Kidney (tissue), 14 donors: ENCODE data around the gene GALNT6. TPM values are rescaled to one million over a fixed set of nuclear protein-coding genes. Genes with fewer than 3 reads are reported as not detected.

ENCODE experiments used
- DNase-seq, 5 donors: peaks; one replicate each; pipeline ENCODE4 v3.0.0-alpha.2; 2013 to 2020
- FAIRE-seq: peaks from 2 replicates; lab custom pipeline; 2012; peaks lifted over from hg19 to GRCh38; lab: Jason Lieb, UNC
- H3K27ac ChIP-seq, 2 donors: one replicate each; pipeline ENCODE4 v1.7.0; 2013; ENCODE audit warnings: low read depth in 2 of 2, low read length in 2 of 2, inconsistent platforms in 1 of 2
- H3K27me3 ChIP-seq: one replicate; pipeline ENCODE4 v1.7.1; 2013; ENCODE audit warnings: low read length, inconsistent platforms; ENCODE audit not compliant: control insufficient read depth, insufficient read depth
- H3K36me3 ChIP-seq, 3 donors: one replicate each; pipeline versions ENCODE4 v1.7.0 to v1.7.1; 2013; ENCODE audit warnings: low read length in 3 of 3, control low read depth in 1 of 3, inconsistent platforms in 1 of 3; ENCODE audit not compliant: insufficient read depth in 3 of 3, control insufficient read depth in 2 of 3
- H3K4me1 ChIP-seq, 3 donors: one replicate each; pipeline versions ENCODE4 v1.7.0 to v1.7.1; 2013; ENCODE audit warnings: low read length in 3 of 3, inconsistent platforms in 1 of 3, low read depth in 1 of 3; ENCODE audit not compliant: control insufficient read depth in 2 of 3, insufficient read depth in 2 of 3
- H3K4me3 ChIP-seq, 3 donors: one replicate each; pipeline versions ENCODE4 v1.7.0 to v1.8.1; 2013; ENCODE audit warnings: low read length in 3 of 3, control low read depth in 1 of 3, inconsistent platforms in 1 of 3
- H3K9ac ChIP-seq, 3 donors: one replicate each; pipeline versions ENCODE4 v1.7.0 to v1.7.1; 2013; ENCODE audit warnings: low read length in 3 of 3, control low read depth in 1 of 3, inconsistent platforms in 1 of 3
- H3K9me3 ChIP-seq, 3 donors: one replicate each; pipeline versions ENCODE4 v1.7.0 to v1.7.1; 2013; ENCODE audit warnings: low read length in 3 of 3, control low read depth in 1 of 3, inconsistent platforms in 1 of 3; ENCODE audit not compliant: control insufficient read depth in 2 of 3, insufficient read depth in 1 of 3
- intact Hi-C: fragments of 100-400 bp; cut with DNase I; formaldehyde crosslinking; loops from one replicate; pipeline ENCODE4 v1.11.1; 2022
- polyA plus RNA-seq: library from polyadenylated mRNA; stranded (reverse); fragments of 350-450 nt; fragmentation: Illumina TruSeq; extraction: RNeasy Lipid Tissue Mini Kit (QIAGEN cat#74804); gene quantifications from one replicate; pipeline ENCODE4 v1.2.3, GENCODE V29; 2014; ENCODE audit warnings: low read depth, low replicate concordance; ENCODE audit not compliant: insufficient read depth
- total RNA-seq: library from RNA; stranded (reverse); fragmentation: NEBNext Ultra II Directional; extraction: Animal tissue kit (Norgen Biotek cat#: 25700); gene quantifications from one replicate; pipeline ENCODE4 v1.2.1, GENCODE V29; 2021
- TF ChIP-seq, protein P1 (sequence below): IDR thresholded peaks from 3 replicates; pipeline ENCODE4 v1.5.1; 2012; ENCODE audit warnings: mild to moderate bottlenecking, moderate library complexity, borderline replicate concordance; ENCODE audit not compliant: insufficient read depth; ENCODE audit errors: extremely low read depth
- donor health status: control.
- donor health status: control.
- donor health status: control.
- donor health status: control.
- donor health status: control.
- donor health status: DM: yes; HTN: yes; CAD: no.
- donor health status: Normal renal cell carcinoma (clear cell type).

The GALNT6 gene
- total and polyA plus RNA-seq, 2 donors from 2014 or later, result 2.1 to 16.8 TPM

DNA sequence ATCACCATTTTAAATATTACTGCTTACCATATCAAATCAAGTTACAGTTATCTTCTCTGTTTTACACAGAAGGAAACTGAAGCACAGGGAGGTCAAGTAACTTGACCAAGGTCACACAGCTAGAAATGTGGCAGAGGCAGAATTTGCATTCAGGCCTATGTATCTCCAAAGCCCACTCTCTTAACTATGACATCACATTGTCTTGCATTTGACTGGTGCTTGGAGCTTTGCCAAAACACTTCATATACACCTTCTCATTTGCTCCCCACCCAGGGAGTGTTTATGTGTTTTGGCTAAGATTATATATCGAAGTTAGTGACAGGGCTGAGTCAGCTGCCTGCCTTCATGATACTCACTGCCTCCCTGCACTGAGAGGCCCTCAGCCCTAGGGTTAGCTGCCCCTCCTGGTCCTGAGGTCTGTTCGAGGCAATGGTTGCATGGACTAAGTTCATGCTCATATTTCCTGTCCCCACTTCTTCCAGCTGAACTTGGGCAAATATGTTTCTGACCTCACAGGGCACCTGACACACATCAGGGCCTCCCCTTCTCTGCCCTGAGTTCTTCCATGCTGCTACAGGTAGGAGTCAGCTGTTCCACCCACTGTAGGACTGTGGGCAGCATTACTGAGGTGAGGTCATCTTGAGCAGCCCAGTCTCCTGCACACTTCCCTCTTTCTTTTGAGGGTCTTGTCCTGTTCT, 1.8 kb downstream of the GALNT6 start:
- no peak overlapping the region for H3K9ac ChIP-seq
- FAIRE-seq, result no peak
- no peak for DNase-seq

DNA sequence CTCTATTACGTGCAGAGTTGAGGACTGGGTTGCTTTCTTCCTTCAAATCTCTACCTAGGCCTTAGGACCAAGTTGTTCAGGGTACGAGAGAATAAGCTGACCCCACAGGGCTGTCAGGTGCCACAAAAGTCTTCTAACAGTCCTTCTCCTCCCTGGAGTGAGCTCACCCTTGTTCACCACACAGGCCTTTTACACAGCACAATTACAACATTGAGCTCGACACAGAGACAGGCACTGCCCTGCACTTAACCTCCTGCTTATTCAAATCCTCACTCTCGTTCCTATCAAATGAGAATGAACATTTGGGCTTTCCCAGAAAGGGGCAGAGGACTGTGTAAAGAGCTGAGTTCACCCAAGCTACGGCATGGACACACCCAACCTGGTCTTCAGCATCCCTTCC, 2.4 kb downstream of the GALNT6 start:
- intact Hi-C loops, result no loop called here
- Histone ChIP-seq H3K27ac (no peak overlapping the region), H3K4me3 (no peak overlapping the region), H3K9ac (no peak overlapping the region), H3K4me1 (peaks cover 0 to 3% (median 0%) of the 10 kb centered on the region in 3 donors), H3K27me3 (no peaks in the 10 kb centered on the region), H3K9me3 (no peaks in the 10 kb centered on the region), H3K36me3 (no peaks in the 10 kb centered on the region)
- FAIRE-seq, result no peak
- peak in 1 of 5 donors; percentile 9 for DNase-seq
- TF ChIP-seq, protein P1, sequence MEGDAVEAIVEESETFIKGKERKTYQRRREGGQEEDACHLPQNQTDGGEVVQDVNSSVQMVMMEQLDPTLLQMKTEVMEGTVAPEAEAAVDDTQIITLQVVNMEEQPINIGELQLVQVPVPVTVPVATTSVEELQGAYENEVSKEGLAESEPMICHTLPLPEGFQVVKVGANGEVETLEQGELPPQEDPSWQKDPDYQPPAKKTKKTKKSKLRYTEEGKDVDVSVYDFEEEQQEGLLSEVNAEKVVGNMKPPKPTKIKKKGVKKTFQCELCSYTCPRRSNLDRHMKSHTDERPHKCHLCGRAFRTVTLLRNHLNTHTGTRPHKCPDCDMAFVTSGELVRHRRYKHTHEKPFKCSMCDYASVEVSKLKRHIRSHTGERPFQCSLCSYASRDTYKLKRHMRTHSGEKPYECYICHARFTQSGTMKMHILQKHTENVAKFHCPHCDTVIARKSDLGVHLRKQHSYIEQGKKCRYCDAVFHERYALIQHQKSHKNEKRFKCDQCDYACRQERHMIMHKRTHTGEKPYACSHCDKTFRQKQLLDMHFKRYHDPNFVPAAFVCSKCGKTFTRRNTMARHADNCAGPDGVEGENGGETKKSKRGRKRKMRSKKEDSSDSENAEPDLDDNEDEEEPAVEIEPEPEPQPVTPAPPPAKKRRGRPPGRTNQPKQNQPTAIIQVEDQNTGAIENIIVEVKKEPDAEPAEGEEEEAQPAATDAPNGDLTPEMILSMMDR, result no peak

More for the DNA sequence above, 1.8 kb downstream of the GALNT6 start:
- Histone ChIP-seq H3K9me3 (no peaks in the 10 kb centered on the region), H3K4me3 (no peak overlapping the region), H3K36me3 (no peaks in the 10 kb centered on the region), H3K4me1 (peaks cover 0 to 3% (median 0%) of the 10 kb centered on the region in 3 donors), H3K27me3 (no peaks in the 10 kb centered on the region), H3K27ac (no peak overlapping the region)
- TF ChIP-seq, protein P1, result no peak
- intact Hi-C loops, result no loop called here

DNA sequence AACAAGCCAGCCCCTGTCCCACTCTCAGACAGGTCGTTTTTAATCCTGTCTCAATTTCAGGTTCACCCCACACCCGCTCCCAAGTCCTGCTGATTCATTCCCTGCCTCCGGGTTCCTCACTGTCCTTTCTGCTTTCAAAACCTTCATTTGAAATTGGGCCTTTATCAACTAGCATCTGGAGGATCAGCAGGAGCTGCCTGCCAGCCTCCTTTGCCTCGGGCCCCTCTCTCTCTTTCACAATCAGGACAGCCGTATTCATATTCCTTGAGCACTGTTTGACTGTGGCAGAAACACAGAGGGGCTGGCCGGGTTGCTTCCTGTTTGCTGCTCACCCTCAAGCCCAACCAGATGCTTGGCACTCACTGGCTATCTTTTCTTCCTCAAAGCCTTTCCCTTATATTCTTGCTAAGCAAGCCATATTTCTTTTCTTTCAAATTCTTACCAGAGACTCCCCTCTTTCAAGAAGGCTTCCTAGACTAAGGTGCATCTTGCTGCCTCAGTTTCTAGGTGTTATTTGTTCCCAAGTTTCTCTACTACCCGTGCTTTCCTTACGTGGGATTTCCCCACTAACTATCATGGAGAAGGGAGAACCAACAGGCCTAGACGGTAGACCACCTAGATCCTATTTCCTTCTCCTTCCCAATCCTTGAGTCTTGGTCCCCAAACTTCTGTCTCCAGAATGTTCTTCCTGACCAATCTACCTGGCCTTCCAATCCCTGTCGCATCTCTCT, 3.0 kb downstream of the GALNT6 start:
- Histone ChIP-seq H3K4me3 (no peak overlapping the region), H3K27me3 (no peaks in the 10 kb centered on the region), H3K36me3 (no peaks in the 10 kb centered on the region), H3K9ac (no peak overlapping the region), H3K27ac (no peak overlapping the region), H3K4me1 (peaks cover 0 to 3% (median 0%) of the 10 kb centered on the region in 3 donors), H3K9me3 (no peaks in the 10 kb centered on the region)
- FAIRE-seq (no peak), DNase-seq (peak in 1 of 5 donors; percentile 3)
- intact Hi-C loops, result no loop called here
- TF ChIP-seq, protein P1, result no peak
